H1 (cell line): ENCODE measurements around the gene HLF. TPM values are rescaled to one million over a fixed set of nuclear protein-coding genes. Genes with fewer than 3 reads are reported as not detected.

Experiments used
- CHD2 ChIP-seq: IDR thresholded peaks from 2 replicates; pipeline ENCODE4 v1.6.1; 2012; ENCODE audit warnings: low read length, improper control_type of control experiment
- EP300 ChIP-seq, 2 experiments: IDR thresholded peaks; 1 replicate in 1 of 2; 2 replicates in 1 of 2; pipeline ENCODE4 v1.6.1; 2011 to 2012; ENCODE audit warnings: low read depth in 2 of 2, low read length in 2 of 2, mild to moderate bottlenecking in 2 of 2, borderline replicate concordance in 1 of 2, inconsistent platforms in 1 of 2, moderate library complexity in 1 of 2
- KDM5A ChIP-seq: fragments of 200-600 bp; IDR thresholded peaks from 2 replicates; pipeline ENCODE4 v1.7.1; 2012; ENCODE audit warnings: mild to moderate bottlenecking, low read length, inconsistent platforms, mixed read lengths
- TAF7 ChIP-seq: optimal IDR thresholded peaks from 2 replicates; pipeline ENCODE3; 2011; ENCODE audit warnings: low read depth, mild to moderate bottlenecking, inconsistent platforms, low read length, moderate library complexity, borderline replicate concordance
- polyA plus RNA-seq, 7 experiments: library from polyadenylated mRNA; depleted of rRNA in 3 of 7; stranded (reverse) in 5 of 7; unstranded in 2 of 7; fragments of >200 nt in 5 of 7; fragments of 200-250 nt in 2 of 7; gene quantifications; 1 replicate in 5 of 7; 2 replicates in 1 of 7; 4 replicates in 1 of 7; pipeline versions ENCODE4 v1.2.1 to v1.2.3, GENCODE V29; 2011 to 2013; ENCODE audit warnings: missing spikeins in 2 of 7, mixed read lengths in 2 of 7
- total RNA-seq: library from RNA; stranded (reverse); fragmentation: NEBNext Ultra II Directional; extraction: Animal tissue kit (Norgen Biotek cat#: 25700); gene quantifications from 2 replicates; pipeline ENCODE4 v1.2.1, GENCODE V29; 2021

Gene HLF
- total and polyA plus RNA-seq, 2 of the 8 experiments (the other 6 are each of a cell fraction or from before 2014, with no cell fraction given) = 0.39 to 0.60 TPM

GRCh38 chr17:55229276-55229675 lies 35.5 kb upstream of the HLF start (continued):
- TF ChIP-seq TAF7 (no peak), EP300 (IDR thresholded peaks at IDR 0.05; ENCODE audit: borderline replicate concordance in 1 of 2, low read depth in 2 of 2, low read length in 2 of 2) (no peak), KDM5A (no peak), CHD2 (no peak)
